Ammon's horn (tissue), 1 donor: ENCODE results near the gene DENND6B.
"Not testable (repeated sequence)": the region's sequence is repeated elsewhere in the genome, so short reads cannot be mapped to it uniquely, and the experiment has no call there.

ENCODE experiments used
- DNase-seq: peaks from one replicate; pipeline ENCODE4 v3.0.0-alpha.2; 2016; ENCODE audit warnings: low spot score

Gene DENND6B

GRCh38 chr22:50273352-50273751 lies 53.5 kb downstream of the DENND6B start:
- not testable (repeated sequence) for DNase-seq

GRCh38 chr22:50272044-50272802 lies 54.6 kb downstream of the DENND6B start:
- DNase-seq, result no peak

- peak; percentile 50 for DNase-seq
Measured at GRCh38 chr22:50271519-50271970, 55.3 kb downstream of the DENND6B start.

- DNase-seq, result peak; percentile 41
Measured at GRCh38 chr22:50270666-50271394, 56.0 kb downstream of the DENND6B start.

GRCh38 chr22:50269970-50270665 lies 56.7 kb downstream of the DENND6B start, which contains the start of gene MAPK11:
TSS of gene MAPK11 (minus strand) at chr22:50270380. CDS start at chr22:50270292, 88 bp downstream.
- no peak for DNase-seq

- no peak for DNase-seq
Measured at GRCh38 chr22:50269573-50269969, 57.2 kb downstream of the DENND6B start.

GRCh38 chr22:50268655-50269113 lies 58.1 kb downstream of the DENND6B start:
- DNase-seq, result no peak

- peak; percentile 51 for DNase-seq
Measured at GRCh38 chr22:50267591-50268390, 59.0 kb downstream of the DENND6B start.

GRCh38 chr22:50266994-50267393 lies 59.8 kb downstream of the DENND6B start:
- no peak for DNase-seq

GRCh38 chr22:50264946-50265669 lies 61.7 kb downstream of the DENND6B start:
- no peak for DNase-seq

- peak; percentile 54 for DNase-seq
Measured at GRCh38 chr22:50264104-50264745, 62.6 kb downstream of the DENND6B start.

- no peak for DNase-seq
Measured at GRCh38 chr22:50262973-50263617, 63.7 kb downstream of the DENND6B start.

- DNase-seq, result no peak
Measured at GRCh38 chr22:50262460-50262911, 64.3 kb downstream of the DENND6B start.

GRCh38 chr22:50261615-50262459 lies 65.0 kb downstream of the DENND6B start, which contains the start of gene MAPK12:
TSS of gene MAPK12 (minus strand) at chr22:50261683. CDS start at chr22:50261509, 174 bp downstream.
- no peak for DNase-seq

- peak; percentile 69 for DNase-seq
Measured at GRCh38 chr22:50260801-50261614, 65.8 kb downstream of the DENND6B start.

GRCh38 chr22:50260434-50260800 lies 66.4 kb downstream of the DENND6B start:
- no peak for DNase-seq

GRCh38 chr22:50259302-50259701 lies 67.5 kb downstream of the DENND6B start:
- DNase-seq, result no peak
